AG08395 (cell line): ENCODE data around the gene MEST.
A peak's percentile ranks its signal among the peaks of the same experiment; 100 is the strongest.
"Not testable (repeated sequence)": the region's sequence is repeated elsewhere in the genome, so short reads cannot be mapped to it uniquely, and the experiment has no call there.

Experiments used
- DNase-seq: peaks from one replicate; pipeline ENCODE4 v3.0.0; 2012; ENCODE audit warnings: mixed read lengths, low spot score

Gene MEST

DNA sequence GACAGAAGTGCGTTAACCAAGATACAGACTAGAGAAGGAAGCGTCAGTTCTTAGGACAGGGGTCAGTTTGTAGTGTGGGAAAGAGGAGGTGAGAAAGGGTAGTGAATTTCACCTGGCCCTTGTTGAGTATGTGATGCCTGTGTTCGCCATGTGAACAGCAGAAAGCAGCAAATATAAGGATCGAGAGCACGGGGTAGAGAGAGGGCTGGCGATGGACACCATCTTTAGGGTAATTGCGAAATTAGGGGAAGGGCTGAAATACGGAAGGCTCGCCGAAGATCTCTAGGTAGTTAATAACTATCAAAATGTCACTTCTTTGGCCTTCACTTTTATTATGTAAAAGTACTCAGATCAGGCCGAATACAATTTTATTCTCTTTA is 6.2 kb upstream of the MEST start:
- DNase-seq, result no peak

DNA sequence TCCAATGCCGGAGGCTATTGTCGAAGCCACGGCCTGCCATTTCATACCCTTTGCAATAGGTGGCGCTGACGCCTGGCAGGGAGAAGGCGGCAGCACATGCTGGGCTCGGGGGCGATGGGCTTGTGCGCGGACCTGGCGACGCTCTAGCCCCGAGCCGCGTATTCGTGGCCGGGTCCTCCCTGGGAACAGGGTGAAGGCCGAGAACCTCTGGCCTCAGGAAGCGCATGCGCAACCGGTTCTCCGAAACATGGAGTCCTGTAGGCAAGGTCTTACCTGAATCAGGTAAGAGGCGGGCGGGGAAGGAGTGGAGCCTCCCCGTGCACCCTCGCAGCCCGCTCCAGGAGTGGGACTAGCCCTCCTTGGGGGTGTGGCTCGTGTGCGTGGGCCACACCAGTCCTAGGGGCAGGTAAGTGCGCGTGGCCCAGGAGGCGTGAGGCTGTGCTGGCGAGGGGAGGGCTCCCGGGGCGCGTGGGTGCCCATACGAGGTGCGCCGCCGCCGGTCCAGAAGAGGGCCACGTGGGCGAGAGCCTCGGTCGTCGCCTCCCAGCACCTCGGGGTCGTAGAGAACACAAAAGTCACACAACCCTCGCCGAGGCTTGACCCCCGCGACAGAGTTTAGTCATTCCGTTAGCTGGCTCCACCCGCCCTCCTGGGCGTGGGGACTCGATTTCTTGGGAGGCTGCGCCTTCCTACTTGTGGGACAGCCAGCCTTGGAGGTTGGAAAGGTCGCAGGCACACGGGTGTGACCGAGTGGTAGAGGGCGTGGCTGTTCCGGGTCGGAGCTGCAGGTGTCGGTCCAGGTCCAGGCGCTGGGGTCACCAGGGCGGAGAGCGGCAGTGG is 5.6 kb upstream of the MEST start:
- no peak for DNase-seq

DNA sequence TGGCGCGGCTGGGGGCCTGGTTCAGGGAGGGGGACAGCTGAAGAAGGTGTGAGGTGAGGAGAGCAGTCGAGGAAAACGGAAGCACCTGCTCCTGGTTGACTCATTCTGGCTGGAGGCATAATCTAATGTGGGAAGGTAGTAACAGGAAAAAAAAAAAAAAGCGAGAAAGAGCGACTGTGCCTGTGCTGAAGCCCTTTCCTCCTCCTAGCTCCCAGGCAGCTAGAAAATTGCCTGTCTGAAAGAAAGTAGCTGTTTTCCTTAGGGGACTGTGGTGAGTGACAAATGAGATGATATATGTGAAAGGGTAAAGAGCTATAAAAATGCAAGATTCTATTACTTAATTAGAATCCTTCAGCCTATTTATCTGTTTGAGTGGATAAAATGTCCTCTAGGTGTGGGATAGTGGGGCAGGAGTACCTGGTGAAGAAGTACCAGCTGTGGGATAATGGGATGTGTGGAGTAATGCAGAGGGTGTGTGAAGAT is 4.9 kb upstream of the MEST start:
- no peak for DNase-seq

DNA sequence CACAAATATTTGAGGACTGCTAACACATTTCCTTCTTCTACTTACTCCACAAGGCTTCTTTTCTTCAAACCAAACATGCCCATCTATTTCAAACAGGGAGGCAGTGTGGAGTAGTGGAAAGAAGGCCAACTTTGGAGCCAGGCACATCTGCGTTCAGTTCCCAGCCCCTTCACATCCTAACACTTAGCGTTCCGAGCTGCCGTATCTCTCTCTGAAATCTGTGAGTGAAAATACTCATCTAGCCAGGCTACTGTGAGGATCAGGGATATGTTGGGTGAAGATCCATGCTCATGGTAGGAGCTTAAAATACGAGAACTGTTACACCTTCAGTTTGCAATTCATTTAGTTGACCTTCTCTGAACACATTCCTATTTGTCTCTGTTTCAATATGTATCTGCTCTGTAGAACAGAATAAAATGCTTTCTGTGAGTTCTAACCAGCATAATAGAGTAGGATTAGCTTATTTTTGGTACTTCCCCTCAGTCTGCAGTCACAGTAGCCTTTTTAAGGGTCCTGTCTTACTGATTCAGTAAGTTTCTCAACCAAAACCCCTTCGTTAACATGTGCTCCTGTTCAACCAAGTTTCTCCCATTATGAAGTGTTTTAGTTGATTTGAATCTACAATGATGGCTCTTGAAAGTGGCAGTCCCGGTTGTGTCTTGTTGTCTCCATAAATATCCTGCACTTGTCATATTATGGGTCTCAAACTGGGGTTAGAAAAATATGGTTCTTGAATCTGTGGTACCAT is 3.3 kb upstream of the MEST start:
- no peak for DNase-seq

DNA sequence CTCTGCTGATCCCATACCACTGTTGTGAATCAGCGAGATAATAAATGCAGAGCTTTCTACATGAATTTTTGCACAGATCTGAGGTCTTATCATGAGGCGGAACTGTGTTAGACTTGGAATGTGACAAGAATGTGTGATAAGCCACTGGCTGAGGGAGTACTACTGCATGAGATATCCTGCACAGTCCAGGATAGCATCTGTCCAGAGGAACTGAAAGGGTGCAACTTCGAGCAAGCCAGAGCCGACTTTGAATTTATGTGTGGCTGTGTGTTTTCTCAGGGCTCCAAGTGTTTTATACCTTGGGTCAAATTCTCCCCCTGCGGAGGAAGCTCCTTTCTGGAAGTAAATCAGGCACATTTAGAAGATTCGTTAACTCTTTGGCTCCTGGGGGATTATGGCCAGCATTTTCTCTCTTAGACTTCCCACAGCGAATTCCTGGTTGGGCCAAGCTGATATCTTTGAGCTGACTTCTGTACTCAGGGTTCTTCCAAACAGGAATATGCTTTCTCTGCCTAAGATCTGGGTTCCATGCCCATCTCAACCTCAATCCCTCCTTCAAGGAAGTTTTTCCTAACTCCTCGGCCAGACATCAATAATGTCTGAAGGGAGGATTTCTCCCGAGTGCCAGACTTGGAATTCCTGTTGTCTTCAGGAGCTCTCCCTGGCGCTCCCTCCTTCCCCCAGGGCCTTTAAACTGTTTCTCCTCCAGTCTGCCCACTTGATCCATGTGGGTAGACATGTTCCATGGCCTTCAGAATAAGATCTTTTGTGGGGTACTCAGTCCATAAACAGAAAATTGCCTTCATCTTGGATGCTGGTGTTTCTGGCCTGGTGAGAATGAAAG is 2.5 kb upstream of the MEST start:
- DNase-seq, result no peak

DNA sequence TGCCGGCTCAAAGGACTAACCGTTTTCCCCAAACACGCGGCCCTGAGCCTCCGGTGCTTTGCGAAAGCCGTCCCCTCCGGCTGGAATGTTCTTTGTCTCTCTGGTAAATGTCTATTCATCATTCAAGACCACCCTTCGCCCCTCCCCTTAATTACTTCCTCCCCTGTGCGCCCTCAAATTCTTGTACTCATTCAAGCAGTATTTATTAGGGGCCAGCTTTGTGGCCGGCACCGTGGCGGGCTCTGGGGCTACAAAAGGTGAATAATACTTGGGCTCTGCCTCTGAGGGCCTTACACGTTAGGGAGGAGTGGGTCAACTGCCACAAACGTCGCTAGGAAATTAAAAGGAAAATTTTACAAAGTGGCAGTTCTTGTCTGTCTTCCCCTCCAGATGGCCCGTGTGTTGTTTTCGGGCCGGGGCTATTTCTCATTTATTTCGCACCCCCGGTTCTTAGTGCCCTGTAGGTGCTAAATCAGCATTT is 1.5 kb upstream of the MEST start:
- no peak for DNase-seq

DNA sequence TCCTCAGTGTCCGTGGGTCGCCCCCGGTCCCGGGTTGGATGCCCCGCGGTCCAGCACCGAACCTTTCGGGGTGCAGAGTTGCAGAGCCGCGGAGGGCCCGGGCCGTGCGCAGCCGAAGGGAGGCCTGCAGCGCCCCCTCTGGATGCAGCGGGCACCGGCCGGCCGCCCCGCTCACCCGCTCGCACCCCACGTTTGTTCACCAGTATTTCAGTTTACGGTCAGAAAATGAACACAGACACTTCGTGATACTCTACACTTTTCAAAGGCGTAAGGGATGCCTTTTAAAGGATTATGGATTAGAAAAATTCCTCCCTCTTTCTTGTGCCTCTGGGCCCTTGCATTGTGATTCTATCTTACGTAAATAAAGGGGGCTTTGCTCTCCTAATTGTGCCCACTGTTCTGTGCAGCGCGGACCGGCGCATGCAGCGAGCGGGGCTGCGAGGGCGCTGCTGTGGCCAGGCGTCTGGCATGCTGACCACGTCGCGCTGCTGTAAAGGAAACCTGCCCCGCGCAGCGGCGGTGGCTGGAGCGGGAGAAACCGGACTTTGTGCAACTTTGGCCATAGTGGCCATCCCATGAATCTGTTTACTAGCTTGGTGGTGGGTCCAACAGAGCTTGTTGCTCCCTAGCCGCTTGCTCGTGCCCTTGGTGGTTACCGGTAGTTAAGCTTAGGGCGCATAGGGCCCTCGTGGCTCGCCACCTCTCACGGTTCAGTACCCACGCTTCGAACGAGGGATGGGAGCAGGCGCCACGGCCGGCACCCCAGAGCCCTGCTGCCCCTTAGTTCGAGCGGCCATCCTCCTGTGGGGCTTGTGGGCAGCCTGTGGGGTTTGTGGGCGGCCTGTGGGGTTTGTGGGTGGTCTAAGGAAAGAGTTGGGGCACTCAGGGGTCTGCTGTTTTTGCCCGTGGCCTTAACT is 739 bp upstream of the MEST start:
- peak; percentile 40 for DNase-seq

DNA sequence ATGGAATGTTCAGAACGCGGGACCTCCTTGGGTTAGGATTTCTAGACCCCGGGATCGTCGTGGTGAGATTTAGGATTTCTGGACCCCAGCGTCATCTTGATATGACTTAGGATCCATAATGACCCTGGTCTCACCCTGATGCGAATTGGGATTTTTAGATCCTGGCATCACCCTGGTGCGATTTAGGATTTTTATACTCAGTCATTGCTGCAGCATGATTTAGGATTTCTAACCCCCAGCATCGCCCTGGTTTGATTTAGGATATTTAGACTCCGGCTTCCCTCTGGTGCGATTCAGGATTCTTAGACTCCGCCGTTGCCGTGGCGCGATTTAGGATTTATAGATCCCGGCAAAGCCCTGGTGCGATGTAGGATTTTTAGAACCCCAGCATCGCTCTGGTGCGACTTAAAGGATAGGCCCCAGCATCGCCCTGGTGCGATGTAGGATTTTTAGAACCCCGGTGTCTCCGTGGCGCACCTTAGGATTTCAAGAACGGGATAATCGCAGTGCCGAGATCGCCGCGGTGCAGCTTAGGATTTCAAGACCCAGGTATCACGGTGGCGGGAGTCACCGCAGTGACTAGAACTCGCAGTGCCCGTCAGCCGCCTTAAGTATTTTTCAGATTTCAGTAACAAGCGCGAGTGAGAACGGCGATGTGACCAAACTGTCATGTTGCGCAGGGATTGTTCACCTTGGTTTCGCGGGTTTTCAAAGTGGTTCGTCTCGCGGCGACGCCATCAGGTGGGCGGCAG is 814 bp downstream of the MEST start:
- DNase-seq, result no peak

DNA sequence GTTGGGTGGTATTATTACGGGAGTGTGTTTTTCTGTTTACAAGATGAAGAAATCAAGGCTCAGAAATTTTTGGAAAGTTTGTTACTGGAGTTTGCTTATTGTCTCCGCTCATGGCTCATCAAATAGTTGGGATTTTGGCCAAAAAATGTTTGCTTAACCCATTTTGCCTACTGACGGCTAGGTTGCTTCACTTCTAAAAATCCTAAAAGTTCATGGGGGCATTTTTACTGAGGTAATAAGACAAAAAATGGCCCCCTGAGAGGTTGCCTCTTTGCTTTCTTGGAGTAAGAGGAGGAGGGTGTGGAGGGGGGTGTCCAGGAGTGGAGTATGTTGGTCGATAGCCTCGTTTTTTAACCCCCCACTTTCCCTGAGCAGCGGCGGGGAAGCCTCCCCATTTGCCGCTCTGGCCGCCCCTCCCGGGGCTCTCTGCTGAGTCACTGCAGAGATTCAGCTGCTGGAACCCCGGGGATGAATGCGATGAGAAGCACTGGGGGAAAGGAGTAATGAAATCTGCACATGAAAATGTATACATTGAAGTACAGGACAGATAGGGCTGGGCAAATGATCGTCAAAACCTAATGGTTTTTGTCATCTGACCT is 1.5 kb downstream of the MEST start:
- no peak for DNase-seq

DNA sequence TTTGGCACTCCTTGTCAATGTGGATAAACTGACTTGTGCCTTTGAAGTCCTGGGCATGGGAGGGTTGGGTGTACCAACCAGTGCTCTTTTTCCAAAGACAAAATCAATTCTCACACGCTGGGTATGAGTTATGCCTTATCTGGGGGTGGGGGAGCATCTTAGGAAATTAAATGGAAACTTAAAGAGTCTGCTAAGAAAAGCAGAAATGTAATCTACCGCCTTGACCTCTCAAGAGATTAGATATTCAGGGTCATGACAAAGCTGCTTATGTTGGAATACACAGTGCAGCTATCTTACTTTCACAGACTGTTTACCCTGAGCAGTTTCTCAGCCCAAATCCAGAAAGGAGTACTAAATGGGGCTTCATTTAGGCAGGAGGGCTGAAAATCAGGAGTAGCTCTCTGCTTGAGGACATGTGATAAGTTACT is 2.6 kb downstream of the MEST start:
- DNase-seq, result no peak

DNA sequence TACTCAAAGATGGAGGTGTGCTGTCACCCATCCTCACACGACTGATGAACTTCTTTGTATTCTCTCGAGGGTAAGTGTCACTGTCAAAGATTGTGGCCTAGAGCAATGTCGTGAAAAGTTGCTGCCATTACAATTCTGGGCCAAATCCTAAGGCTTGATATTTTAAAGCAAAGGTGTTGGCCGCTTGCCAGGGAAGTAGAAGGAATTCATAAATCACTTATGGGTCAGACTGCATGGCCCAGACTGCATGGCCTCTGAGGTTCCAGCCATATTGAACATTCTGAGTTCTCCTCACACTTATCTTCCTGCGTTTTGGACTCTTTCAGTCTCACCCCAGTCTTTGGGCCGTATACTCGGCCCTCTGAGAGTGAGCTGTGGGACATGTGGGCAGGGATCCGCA is 8.6 kb downstream of the MEST start:
- DNase-seq, result no peak

DNA sequence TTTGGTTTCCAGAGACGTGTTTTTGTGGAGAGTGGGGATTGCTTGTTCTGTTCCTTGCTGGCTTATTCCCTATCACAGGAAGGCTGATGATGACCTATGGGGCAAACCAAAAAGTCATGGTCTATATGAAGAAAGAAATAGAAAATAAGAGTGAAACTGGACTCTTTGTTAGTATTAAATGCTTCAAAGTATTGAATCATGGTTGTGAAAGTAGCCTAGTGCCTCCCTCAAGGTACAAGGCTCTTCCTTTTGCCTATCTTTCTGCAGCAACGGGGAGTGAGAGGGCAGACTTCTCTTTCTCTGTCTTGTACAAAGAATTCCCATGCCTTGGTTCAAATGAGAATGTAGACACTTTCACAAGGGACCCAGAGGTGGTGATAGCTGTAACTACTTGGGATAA is 9.0 kb downstream of the MEST start:
- DNase-seq, result no peak

DNA sequence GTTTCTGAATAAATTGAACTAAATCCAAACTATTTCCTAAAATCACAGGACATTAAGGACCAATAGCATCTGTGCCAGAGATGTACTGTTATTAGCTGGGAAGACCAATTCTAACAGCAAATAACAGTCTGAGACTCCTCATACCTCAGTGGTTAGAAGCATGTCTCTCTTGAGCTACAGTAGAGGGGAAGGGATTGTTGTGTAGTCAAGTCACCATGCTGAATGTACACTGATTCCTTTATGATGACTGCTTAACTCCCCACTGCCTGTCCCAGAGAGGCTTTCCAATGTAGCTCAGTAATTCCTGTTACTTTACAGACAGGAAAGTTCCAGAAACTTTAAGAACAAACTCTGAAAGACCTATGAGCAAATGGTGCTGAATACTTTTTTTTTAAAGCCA is 13.9 kb downstream of the MEST start:
- no peak for DNase-seq

DNA sequence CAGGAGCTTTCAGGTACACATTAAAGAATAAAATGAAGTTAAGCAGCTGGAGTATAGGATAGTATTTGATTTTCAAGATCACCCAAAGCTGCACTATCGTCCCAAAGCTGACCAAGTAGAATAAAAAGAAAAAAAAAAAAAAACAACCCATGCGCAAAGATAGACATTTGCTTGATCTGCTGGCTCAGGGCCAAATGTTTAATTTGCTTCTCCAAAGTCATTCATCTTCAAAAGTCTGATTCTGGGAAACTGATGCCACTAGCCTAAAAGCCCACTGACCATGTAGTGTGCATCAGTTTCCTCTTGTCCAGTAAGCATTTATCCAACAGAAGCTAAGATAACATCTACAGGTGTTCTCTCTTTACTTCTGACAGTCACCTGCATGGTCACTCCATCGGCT is 14.5 kb downstream of the MEST start:
- no peak for DNase-seq

DNA sequence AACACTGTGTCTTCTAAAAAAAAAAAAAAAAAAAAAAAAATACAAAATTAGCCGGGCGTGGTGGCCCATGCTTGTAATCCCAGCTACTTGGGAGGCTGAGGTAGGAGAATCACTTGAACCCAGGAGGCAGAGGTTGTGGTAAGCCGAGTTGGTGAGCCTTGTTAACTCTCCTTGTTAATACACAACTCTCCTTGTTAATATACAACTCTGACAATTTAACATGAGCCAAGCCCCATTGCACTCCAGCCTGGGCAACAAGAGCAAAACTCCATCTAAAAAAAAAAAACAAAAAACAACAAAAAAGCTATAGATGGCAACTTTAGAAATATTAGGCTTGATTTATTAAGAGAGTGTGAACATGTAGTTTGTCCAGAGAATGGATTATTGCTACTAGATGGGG is 20.2 kb downstream of the MEST start:
- DNase-seq, result not testable (repeated sequence)

DNA sequence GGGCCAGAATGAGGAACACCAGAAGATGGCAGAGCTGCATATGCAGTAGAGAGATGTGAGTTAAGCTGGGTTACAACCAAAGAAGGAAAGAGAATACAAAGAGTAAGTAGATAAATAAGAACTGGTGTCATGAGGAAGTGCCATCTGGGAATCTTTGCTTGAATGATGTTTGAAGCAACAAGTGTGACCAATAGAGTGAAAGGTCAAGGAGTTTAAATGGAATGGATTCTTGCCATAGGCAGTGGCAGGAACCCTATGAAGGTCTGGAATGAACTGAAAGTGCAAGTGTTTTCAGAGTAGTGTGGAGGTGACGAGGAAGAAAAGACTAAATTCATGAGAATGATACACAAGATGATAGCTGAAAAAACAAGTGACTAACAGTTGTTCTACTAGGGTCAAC is 21.6 kb downstream of the MEST start:
- DNase-seq, result no peak

DNA sequence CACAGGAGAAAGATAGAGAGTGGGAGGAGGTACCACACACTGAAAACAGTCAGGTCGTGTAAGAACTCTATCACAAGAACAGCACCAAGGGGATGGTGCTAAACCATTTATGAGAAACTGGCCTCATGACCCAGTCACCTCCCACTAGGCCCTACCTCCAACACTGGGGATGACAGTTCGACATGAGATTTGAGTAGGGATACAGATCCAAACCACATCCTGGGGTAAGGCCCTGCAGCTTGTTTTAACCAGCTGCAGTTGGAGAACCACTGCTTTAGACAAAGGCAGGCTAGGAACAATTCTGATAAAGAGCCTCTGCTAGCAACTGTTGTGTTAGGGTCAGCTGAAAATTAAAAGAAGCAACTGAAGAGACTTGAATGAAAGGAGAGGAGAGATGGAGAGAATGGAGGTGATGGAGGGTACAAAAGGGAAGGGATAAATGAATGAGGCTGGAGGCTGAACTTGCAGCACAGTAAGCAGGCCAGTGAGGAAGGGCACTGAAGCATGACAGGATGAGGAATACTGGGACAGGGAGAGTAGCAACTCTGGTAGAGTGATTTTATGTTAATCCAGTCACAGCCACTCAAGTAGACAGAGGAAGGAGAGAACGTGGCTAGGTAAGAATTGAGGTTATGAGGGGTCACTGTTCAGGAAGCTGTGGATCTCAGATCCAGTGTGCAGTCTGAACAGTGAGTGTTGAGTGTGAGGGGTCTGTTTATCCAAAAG is 23.6 kb downstream of the MEST start:
- DNase-seq, result no peak

DNA sequence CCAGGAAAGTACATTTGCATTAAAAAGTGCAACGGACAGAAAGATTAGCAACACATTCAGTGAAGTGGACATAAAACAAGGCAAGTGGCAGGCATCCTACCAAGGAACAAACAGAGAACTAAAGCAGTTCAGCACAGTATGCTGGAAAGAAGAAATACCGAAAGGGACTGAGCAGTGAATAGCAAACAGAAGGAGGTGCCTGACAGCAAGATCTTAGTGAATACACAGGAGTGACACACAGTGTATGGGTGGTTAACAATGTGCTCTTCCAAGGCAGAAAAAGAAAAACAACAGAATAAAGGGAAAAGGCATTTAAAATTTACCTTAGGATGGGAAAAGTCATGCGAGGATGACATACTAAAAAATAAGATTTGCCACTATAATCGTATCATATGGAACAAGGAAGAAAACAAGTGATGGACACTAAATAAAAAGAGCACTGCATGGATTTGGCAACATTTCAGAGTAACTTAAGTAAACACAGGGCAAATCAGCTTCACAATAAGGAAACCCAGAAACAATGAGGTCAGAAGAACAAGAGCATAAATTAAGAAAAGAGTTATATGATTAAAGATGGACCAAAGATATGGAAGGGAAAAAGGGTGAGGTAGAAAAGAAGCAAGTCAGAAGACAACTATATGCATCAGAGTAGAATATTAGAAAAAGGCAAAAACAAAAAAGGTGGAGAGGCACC is 29.5 kb downstream of the MEST start:
- no peak for DNase-seq
